ENCODE results near the gene COL25A1. TPM values are rescaled to one million over a fixed set of nuclear protein-coding genes. Genes with fewer than 3 reads are reported as not detected.

Gene COL25A1
- total RNA-seq, 4 donors from 2014 or later: 0.14 to 1.6 (median 0.32) TPM; not detected in 1

DNA sequence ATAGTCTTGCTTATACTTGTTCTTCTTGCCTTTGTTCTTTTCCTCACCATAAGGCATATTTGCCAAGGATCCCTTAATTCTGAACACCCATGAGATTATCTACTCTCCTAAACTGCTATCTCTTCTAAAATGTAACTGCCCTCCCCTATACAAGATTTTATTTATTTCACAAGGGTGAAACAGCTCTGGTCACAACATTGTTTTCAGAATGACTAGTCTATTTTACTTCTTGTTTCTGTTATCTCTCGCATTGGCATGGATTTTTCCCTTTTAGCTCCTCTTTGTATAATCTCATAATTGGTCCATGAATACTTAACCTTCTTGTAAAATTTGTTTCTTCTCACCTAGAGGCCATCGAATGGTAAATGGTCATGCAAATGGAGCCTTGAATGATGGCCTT, 17.2 kb upstream of the COL25A1 start:
- TF ChIP-seq POLR2AphosphoS5 (IDR thresholded peaks at IDR 0.05) (no peak), POLR2A (IDR thresholded peaks at IDR 0.05) (no peak), EP300 (IDR thresholded peaks at IDR 0.05; ENCODE audit: low read depth) (no peak), CTCF (IDR thresholded peaks at IDR 0.05) (no peak)
- in situ Hi-C loops (cut with MboI; ENCODE audit: low pct_ligation_motif_present in 1 of 4, low pct_unique_long_range_greater_than_20kb in 1 of 4, low sequenced_read_pairs in 3 of 4) (no loop called here), intact Hi-C loops (cut with DNase I; ENCODE audit: low total_unique reads) (no loop called here)
- WGBS, 2 donors (ENCODE audit: low coverage in 1 of 2): 62 to 71% methylated on average over 2 of the region's 2 CpGs
- H3K27me3 ChIP-seq: no peaks in the 10 kb centered on the region
- no peaks in the 10 kb centered on the region for H3K4me1 ChIP-seq
- peaks cover 8 to 11% of the 10 kb centered on the region in 2 donors for H3K9me3 ChIP-seq
- no peak overlapping the region for H3K4me3 ChIP-seq
- H3K27ac ChIP-seq: no peak overlapping the region
- no peak for DNase-seq
- no peaks in the 10 kb centered on the region for H3K36me3 ChIP-seq

- in situ Hi-C loops (cut with MboI; ENCODE audit: low pct_ligation_motif_present in 1 of 4, low pct_unique_long_range_greater_than_20kb in 1 of 4, low sequenced_read_pairs in 3 of 4): no loop called here
- 65% methylated on average over 2 of the region's 2 CpGs; no CpG with 5 or more reads in 1 of the 2 donors for WGBS, 2 donors (ENCODE audit: low coverage in 1 of 2)
- TF ChIP-seq EP300 (IDR thresholded peaks at IDR 0.05; ENCODE audit: low read depth) (no peak), POLR2AphosphoS5 (IDR thresholded peaks at IDR 0.05) (no peak), CTCF (IDR thresholded peaks at IDR 0.05) (no peak), POLR2A (IDR thresholded peaks at IDR 0.05) (no peak)
These were observed 16.7 kb upstream of the COL25A1 start for GRCh38 chr4:109319156-109319555.

DNA sequence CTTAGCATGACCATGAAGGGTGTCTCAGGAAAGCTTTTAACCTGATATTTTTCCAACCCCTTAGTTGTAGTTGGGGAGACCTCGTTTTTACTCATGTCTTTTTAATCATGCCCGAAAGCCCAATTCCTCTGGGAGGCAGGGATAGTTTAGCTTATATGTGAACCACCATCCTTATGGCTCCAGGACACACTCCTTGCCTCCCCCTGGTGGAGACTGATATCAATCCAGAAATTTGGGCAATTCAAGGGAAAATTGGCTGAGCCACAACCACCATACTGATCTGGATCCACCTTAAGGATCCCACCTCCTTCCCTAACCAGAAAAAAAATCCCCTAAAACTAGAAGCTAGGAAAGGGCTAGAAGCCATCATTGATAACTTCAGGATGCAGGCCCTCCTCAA, 13.4 kb upstream of the COL25A1 start:
- Histone ChIP-seq H3K4me1 (no peaks in the 10 kb centered on the region), H3K27ac (no peak overlapping the region), H3K9me3 (peaks cover 0 to 3% of the 10 kb centered on the region in 2 donors), H3K4me3 (no peak overlapping the region), H3K27me3 (no peaks in the 10 kb centered on the region), H3K36me3 (no peaks in the 10 kb centered on the region)
- intact Hi-C loops (cut with DNase I; ENCODE audit: low total_unique reads): no loop called here
- WGBS, 2 donors (ENCODE audit: low coverage in 1 of 2): 73% methylated on average over 2 of the region's 2 CpGs; no CpG with 5 or more reads in 1 of the 2 donors
- DNase-seq: no peak
- TF ChIP-seq EP300 (IDR thresholded peaks at IDR 0.05; ENCODE audit: low read depth) (no peak), POLR2A (IDR thresholded peaks at IDR 0.05) (no peak), POLR2AphosphoS5 (IDR thresholded peaks at IDR 0.05) (no peak), CTCF (IDR thresholded peaks at IDR 0.05) (no peak)
- in situ Hi-C loops (cut with MboI; ENCODE audit: low pct_ligation_motif_present in 1 of 4, low pct_unique_long_range_greater_than_20kb in 1 of 4, low sequenced_read_pairs in 3 of 4): no loop called here

More at GRCh38 chr4:109319156-109319555, 16.7 kb upstream of the COL25A1 start:
- no peak for DNase-seq
- no peaks in the 10 kb centered on the region for H3K4me1 ChIP-seq
- H3K4me3 ChIP-seq: no peak overlapping the region
- intact Hi-C loops (cut with DNase I; ENCODE audit: low total_unique reads): no loop called here
- H3K27ac ChIP-seq: no peak overlapping the region
- H3K27me3 ChIP-seq: no peaks in the 10 kb centered on the region
- no peaks in the 10 kb centered on the region for H3K36me3 ChIP-seq
- peaks cover 8 to 11% of the 10 kb centered on the region in 2 donors for H3K9me3 ChIP-seq

GRCh38 chr4:109315341-109315740, 12.9 kb upstream of the COL25A1 start:
- in situ Hi-C loops (cut with MboI; ENCODE audit: low pct_ligation_motif_present in 1 of 4, low pct_unique_long_range_greater_than_20kb in 1 of 4, low sequenced_read_pairs in 3 of 4) (no loop called here), intact Hi-C loops (cut with DNase I; ENCODE audit: low total_unique reads) (no loop called here)
- Histone ChIP-seq H3K27ac (no peak overlapping the region), H3K9me3 (peaks cover 0 to 3% of the 10 kb centered on the region in 2 donors), H3K27me3 (no peaks in the 10 kb centered on the region), H3K4me3 (no peak overlapping the region), H3K36me3 (no peaks in the 10 kb centered on the region), H3K4me1 (no peaks in the 10 kb centered on the region)
- 80 to 85% methylated on average over 3 of the region's 3 CpGs for WGBS, 2 donors (ENCODE audit: low coverage in 1 of 2)
- no peak for TF ChIP-seq POLR2AphosphoS5 (IDR thresholded peaks at IDR 0.05)
- TF ChIP-seq EP300 (IDR thresholded peaks at IDR 0.05; ENCODE audit: low read depth): no peak
- TF ChIP-seq POLR2A (IDR thresholded peaks at IDR 0.05): no peak
- no peak for TF ChIP-seq CTCF (IDR thresholded peaks at IDR 0.05)
- no peak for DNase-seq
